Hepatic stellate cell (primary cell): ENCODE results near the gene TMEM52B.
"Not testable (repeated sequence)": the region's sequence is repeated elsewhere in the genome, so short reads cannot be mapped to it uniquely, and the experiment has no call there.

Experiments used
- DNase-seq: peaks from one replicate; pipeline ENCODE4 v3.0.0; 2011; ENCODE audit warnings: low spot score

Gene TMEM52B

DNA sequence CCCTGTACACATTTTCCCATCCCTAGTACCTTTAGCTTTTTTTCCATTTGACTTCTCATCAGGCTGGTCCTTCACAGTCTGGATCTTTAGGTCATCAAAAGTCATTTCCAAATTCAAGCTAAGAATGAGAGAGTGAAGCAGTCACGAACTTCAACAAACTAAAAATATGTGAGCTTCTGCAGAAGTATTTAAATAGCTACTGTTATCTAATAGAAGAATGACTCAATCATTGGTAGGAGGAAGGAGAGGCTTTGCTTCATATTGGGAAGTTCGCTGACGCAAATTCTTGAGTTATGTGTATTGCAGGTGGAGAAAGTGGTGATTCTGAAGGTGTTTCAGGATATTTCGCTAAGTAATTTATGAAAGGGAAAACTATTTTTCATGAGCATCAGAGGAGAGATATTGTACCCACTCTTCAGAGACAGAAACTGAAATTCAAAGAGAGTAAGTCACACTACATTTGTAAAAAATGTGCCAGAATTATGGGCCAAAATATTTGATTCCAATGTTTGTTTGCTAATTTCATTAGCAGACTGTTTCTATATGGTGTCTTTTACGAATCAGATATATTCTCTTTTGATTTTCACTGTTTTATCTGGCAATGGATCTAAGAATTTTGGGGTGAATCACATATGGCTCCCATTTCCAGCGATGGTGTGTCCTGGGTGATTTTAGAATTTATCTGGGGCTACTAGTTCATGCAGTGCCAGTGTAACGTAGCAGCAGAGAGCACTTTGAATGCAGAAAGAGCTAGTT, 6.7 kb upstream of the TMEM52B start, which contains the start of gene OLR1:
Gene OLR1, minus strand, starts transcription at position 160 of the 756 bp plus-strand sequence. Its CDS starts 55 bp downstream, at position 105.
- DNase-seq = peak; percentile 31

DNA sequence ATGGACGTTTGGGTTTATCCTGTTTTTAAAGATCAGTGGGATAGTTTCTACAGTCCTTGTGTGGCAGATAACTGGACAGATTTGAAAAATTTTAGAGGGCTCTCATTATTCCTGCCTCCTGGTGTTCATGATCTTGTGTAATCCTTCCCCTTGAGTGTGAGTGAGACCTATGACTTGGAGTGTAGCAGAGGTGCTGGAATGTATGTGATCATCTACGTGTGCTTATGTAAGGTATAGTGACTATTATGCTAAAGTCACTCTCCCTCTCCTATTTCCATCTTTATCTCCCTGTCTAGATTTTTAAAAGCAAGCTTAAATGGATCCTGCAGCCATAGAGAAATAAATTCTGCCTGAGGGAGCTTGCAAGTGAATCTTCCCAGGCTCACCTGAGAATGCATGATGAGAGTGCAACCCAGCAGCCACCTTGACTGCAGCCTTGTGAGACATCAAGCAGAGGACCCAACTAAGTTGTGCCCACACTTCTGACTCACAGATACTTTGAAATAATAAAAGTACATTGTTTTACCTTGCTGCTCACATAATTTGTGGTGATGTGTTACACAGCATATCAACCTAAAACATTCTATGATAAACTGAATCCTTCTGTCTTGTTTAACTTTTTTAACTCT, 3.7 kb upstream of the TMEM52B start:
- DNase-seq = no peak

GRCh38 chr12:10175846-10176636, 2.8 kb upstream of the TMEM52B start:
- no peak for DNase-seq

- peak; percentile 43 for DNase-seq
Observed at GRCh38 chr12:10179776-10180181, 947 bp downstream of the TMEM52B start.

DNA sequence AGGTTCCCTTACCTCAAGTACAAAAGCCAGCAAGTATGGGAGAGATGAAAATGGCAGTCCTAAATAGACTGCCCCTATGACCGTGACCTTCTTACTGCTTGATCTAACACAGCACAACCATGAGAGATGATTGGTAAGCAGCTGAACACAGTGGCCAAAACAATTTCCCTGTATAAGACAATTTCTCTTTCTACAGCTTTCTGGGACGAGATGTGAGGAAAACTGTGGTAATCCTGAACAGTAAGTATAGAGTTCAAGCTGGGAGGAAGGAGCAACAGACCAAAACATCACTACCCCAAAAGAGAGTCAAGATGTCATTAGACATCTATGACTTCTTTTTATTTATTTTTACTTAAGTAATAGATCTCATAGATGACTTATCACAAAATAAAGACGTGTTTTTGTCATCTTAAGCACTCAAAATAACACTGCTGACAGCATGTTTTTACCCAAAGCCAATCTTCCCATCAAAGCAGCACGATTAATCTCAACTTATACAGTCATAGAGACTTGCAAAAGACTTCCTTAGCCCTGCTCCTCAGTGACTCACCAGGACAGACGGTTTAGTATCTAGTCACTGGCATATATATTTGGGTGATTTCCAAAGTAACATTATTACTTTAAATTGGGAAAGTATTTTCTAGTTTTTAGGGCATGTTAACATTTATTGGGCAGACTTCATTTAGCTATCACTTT, 3.7 kb downstream of the TMEM52B start:
- peak; percentile 60 for DNase-seq

GRCh38 chr12:10184261-10184843, 5.5 kb downstream of the TMEM52B start:
- peak; percentile 72 for DNase-seq

DNA sequence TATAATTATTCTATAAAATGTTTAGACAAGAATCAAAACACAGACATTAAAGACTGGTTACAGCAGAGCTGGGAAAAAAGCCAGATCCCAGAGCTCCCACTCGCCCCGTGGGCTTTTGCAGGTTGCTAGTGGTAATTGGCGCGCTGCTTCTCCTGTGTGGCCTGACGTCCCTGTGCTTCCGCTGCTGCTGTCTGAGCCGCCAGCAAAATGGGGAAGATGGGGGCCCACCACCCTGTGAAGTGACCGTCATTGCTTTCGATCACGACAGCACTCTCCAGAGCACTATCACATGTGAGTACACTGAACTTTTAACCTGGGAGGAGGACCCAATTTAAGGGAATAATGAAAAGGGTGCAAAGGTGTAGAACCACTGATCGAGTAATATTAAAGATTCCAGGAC, 7.5 kb downstream of the TMEM52B start:
- DNase-seq = no peak

DNA sequence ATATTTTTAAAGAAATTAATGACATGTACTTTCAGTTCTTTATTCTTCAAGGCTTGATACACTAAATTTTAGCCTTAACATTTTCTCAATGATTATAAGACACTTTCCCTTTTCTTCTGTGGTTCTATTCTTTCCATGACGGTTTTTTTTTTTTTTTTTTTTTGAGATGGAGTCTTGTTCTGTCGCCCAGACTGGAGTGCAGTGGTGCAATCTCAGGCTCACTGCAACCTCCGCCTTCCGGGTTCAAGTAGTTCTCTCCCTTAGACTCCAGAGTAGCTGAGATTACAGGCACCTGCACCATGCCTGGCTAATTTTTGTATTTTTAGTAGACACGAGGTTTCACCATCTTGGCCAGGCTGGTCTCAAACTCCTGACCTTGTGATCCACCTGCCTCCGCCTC, 8.1 kb downstream of the TMEM52B start:
- not testable (repeated sequence) for DNase-seq

- DNase-seq = peak; percentile 63
Observed at GRCh38 chr12:10189653-10190052, 10.8 kb downstream of the TMEM52B start.

- DNase-seq = peak; percentile 83
Observed at GRCh38 chr12:10190558-10191388, 11.9 kb downstream of the TMEM52B start.

GRCh38 chr12:10191865-10192264, 13.0 kb downstream of the TMEM52B start:
- DNase-seq = peak; percentile 59

- no peak for DNase-seq
Observed at GRCh38 chr12:10194160-10194670, 15.4 kb downstream of the TMEM52B start.

DNA sequence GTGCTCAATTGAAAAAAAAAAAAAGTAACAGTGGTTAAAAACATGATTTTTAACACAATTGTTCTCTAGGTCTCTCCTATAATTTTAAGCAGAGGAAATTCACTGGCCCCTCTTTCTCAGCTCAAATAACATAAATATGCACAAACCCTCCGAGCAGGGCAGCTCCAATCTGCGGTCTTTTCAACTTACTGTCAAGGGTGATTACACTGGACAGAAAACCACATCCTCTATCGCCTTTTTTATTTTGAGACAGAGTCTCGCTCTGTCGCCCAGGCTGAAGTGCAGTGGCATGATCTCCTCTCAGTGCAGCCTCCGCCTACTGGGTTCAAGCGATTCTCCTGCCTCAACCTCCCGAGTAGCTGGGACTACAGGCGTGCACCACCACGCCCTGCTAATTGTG, 17.4 kb downstream of the TMEM52B start:
- no peak for DNase-seq

- DNase-seq = no peak
Observed at GRCh38 chr12:10197879-10198278, 19.0 kb downstream of the TMEM52B start.

DNA sequence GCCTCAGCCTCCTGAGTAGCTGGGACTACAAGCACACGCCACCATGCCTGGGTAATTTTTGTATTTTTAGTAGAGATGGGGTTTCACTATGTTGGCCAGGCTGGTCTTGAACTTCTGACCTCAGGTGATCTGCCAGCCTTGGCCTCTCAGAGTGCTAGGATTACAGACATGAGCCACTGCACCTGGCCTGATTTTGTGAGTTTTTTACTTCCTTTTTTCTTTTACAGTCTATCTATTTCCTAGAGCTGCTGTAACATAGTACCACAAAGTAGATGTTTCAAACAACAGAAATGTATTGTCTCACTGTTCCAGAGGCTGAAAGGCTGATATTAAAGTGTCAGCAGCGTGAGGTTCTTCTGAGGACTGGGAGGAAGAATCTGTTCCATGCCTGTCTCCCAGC, 25.7 kb downstream of the TMEM52B start:
- DNase-seq = not testable (repeated sequence)

DNA sequence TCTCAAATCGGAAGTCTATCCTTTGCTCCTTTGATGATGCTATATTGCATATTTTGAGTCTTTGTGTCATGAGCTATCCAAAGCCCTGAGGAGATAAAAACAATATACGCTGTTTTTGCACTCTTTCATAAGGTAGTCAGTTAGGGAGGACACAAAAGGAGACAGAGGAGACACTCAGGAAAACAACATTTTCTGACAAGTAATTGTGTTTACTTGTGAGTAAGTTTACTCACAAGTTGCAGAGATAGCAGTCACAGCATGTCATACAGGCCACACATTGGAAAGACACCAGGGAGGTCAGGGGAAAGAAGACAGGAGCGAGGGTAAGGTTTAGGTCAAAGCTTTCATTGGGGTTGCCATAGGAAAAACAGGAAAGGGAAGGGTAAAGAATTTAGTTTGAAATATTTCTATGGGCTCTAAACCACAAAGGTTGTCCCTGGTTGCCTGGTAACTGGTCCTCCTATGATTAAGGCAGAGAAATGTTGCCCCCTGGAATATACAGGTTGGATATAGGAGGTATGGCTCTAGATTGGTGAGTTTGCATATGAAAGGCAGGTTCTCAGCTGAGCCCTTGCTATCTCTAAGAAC, 26.5 kb downstream of the TMEM52B start:
- peak; percentile 64 for DNase-seq

- DNase-seq = no peak
Observed at GRCh38 chr12:10207136-10207535, 28.3 kb downstream of the TMEM52B start.

DNA sequence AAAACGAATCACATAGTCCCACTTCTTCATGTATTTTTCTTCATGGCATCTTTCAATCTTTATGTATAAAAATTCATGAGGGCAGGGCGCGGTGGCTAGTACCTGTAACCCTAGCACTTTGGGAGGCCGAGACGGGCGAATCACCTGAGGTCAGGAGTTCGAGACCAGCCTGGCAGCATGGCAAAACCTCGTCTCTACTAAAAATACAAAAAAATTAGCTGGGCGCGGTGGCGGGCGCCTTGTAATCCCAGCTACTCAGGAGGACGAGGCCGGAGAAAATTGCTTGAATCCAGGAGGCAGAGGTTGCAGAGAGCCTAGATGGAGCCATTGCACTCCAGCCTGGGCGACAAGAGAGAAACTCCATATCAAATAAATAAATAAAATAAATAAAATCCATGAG, 31.4 kb downstream of the TMEM52B start:
- no peak for DNase-seq

GRCh38 chr12:10211101-10211939, 32.5 kb downstream of the TMEM52B start:
- DNase-seq = no peak
